Colon (tissue), 2 donors: ENCODE results near the gene DOK4.

Experiments
- FAIRE-seq: peaks from 2 replicates; lab custom pipeline; 2012; peaks lifted over from hg19 to GRCh38; lab: Jason Lieb, UNC
- donor health status: control.
- donor health status: control.

DOK4 gene

DNA sequence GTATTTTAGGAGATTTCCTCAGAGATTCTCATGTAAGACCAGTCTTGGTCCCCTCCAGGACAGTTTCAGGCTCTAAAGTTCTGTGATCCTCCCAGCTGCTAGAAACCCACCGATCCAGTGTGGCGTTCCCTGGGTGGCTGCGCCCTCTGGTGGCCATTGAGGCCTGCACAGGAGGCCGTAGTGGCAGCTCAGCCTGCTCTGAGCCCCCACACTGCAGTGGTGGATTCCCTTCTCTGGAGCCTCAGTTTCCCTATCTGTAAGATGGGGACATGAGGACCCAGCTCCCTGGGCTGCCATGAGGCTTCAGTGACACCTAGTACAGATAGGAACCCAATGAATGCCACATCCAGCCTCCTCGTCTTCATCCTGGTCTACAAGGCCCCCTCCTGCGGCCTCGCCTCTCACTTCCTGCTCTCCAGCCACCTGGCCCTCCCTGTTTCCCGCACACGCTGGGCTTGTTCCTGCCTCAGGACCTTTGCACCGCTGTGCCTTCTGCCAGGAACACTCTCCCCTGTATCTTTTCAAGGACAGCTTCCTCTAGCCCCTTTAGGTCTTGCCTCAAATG is 33.6 kb upstream of the DOK4 start:
- no peak for FAIRE-seq

DNA sequence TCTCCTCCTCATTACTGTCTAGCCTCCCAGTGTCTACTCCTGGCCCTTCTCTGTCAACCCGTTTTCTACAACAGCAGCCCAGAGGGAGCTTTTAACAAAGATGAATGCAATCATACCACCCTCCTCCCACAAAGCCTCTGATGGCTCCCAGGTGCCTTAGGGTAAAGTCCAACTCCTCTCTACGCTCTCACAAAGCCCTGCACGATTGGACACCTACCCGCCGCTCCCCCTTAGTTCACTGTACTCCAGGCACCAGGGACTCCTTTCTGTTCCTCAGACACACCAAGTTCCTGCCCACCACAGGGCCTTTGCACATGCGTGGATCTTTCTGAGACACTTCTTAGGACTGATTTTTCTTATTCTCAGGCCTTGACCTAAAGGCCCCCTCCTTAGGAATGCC is 32.6 kb upstream of the DOK4 start:
- FAIRE-seq: no peak

DNA sequence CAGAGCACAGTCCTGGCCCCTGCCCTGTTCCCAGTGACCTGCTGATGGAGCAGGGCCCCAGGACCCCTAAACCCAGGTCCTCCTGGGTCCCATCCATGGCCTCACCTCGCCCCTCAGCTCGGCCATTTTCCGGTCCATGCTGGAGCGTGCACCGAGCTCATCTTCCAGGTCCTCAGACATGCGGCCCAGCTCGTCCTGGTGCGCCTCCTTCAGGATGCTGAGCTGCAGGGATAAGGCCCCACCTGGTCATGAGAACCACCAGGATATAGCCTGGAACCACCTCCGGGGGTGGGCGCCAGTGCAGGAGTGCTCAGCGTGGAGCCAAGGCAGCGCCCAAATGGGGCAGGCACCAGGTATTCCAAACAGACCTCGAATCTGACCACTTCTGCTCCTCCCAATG is 32.2 kb upstream of the DOK4 start:
- no peak for FAIRE-seq

DNA sequence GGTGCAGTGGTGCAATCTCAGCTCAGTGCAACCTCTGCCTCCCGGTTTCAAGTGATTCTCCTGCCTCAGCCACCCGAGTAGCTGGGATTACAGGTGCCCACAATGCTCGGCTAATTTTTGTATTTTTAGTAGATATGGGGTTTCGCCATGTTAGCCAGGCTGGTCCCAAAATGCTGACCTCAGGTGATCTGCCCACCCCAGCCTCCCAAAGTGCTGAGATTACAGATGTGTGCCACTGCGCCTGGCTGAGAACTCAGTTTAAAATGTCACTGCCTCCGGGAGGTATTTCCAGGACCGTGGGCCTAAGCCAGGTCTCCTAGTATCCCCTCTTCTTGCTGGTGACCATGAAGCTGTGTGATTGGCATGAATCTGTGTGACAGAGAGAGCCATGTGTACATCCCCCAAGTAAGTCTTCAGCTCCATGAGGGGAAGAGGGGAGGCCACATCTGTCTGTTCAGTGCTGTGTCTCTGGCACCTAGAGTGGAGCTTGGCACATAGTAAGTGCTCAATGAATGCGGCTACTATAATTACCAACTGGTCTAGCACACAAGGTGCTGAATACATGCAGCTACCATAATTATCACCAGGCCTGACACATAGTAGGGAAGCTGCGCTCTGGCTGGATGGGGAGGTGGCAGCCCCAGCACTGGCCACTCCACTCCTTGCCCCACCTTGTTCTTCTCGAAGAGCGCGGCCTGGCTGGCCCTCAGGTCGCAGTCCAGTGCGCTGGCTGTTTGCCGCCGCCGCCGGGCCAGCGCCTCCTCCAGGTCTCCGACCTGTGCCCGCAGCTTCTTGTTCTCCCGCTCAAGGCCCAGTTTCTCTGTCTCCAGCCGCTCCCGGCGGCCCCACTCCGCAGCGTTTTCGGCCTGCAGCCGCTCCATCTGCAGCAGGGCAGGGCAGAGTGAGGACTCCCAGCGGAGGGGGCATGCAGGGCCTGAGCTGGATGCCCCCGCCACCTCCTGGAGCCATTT is 31.4 kb upstream of the DOK4 start:
- no peak for FAIRE-seq

DNA sequence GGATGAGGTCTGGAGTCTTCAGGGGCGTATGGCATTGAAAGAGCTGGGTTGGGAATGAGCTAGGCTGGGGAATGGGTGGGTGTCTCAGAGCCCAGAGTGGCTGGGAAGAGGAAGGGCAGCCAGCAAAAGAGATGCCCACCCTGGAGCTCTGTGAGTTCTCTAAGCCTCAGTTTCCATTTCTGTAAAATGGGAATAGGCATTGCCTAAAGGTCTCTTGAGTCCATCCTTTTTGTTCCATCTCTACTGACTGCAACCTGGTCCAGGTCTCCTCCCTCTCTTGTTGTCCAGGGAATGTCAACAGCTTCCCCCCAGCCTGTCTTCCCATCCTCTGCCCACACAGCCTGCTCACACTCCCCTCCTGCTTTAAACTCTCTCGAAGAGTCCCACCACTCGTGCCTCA is 30.5 kb upstream of the DOK4 start:
- no peak for FAIRE-seq

DNA sequence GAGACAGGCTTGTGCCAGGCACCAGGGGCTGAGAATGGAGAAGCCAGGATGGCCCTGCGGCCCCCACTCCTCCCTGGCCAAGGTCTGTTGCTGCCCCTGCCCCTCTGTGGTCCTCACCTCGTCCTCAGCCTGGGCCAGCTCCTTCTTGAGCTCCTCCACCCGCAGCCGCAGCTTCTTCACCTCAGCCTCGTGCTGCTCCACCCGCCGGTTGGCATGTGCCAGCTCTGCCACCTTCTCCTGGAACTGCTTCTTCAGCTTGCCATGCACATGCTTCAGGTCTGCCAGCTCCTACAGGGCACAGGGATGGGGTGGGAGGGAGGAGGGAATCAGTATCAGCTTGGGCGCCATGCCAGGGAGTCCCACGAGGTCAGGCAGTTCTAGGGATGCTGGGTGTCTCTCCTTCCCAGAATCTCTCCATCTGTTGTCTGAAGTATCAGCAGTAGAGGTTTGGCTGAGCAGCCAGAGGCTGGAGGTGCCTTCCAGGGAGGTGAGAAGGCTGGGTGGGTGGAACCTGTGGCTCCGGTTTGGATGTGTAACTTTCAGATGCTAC is 30.0 kb upstream of the DOK4 start:
- no peak for FAIRE-seq

DNA sequence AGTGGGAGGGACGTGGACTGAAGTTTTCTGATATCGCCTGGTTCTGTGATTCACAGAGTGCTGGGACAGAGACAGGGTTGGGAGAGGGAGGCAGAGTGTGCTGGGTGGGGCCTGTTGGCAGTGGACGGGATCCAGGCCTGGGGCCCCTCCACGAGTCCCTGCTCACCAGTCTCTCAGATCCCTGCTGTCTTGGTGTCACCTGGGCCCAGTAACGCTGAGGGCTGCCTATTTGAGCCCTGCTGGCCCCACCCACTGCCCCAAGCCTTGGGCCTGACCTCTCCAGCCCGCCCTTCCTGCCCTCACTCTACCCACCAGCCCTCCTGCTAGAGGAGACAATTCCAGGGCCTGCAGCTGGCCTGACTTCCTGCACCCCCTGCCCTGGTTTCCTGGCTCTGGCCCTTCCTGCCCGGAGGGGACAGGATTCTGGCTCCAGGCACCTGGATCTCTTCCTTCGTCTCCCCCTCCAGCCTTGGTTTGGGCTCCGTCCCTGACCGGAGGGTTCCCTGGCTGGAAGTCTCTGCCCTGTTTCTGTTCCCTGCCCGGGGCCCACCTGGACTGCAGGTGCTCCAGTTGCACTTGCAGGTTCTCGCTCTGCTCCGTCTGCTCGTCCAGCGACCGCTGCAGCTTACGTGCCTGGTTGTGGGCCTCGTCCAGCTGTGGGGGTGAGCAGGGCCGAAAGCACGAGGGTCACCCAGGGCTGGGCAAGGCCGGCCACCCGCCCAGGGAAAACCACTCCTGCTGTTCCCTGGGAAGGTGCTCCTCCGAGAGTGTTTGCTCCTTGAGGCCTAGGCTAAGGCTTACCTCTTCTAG is 28.7 kb upstream of the DOK4 start:
- no peak for FAIRE-seq

DNA sequence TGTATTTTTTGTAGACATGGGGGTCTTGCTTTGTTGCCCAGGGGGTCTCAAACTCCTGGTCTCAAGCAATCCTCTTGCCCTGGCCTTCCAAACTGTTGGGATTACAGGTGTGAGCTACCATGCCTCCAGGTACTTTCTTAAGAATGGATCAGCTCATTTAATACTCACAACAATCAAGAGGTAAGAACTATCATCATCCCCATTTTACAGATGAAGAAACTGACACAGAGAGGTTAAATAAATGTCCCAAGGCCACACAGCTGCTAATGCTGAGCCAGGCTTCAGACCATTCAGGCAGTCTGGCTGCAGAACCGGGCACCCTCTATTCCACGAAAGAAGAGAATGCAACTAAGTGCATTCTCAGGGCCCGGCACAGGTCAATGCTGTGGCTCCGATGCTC is 28.1 kb upstream of the DOK4 start:
- no peak for FAIRE-seq

DNA sequence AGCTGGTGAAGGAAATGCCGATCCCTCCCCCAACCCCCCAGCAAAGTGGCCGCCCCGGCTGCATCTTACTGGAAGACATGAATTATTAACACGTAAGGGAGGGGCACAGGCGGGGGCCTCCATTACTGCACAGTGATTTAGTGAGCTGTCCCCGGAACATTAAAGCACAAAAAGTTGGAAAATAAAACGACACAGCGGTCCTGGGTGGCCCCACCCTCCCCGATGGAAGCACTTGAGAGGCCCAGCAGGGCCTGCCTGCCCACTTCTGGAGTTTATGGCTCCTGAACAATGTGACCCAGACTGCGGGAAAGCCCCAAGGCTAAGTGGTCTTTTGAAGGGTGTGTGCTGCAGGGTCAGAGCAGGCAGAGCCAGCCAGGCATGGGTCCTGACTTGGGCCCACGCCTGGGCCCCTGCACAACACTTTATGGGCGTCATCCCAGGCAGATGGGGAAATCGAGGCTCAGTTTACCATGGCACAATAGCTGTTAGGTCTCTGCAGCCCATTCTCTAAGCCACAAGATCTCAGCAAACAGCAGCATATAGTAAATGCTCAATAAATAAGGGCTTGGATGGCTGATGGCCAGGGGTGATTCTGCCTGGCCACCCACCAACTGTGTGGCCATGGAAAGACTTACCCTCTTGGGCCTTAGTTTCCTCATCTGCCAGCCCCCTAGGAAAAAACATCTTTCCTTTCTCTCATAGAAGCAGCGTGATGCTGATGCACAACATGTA is 27.2 kb upstream of the DOK4 start:
- FAIRE-seq: no peak

DNA sequence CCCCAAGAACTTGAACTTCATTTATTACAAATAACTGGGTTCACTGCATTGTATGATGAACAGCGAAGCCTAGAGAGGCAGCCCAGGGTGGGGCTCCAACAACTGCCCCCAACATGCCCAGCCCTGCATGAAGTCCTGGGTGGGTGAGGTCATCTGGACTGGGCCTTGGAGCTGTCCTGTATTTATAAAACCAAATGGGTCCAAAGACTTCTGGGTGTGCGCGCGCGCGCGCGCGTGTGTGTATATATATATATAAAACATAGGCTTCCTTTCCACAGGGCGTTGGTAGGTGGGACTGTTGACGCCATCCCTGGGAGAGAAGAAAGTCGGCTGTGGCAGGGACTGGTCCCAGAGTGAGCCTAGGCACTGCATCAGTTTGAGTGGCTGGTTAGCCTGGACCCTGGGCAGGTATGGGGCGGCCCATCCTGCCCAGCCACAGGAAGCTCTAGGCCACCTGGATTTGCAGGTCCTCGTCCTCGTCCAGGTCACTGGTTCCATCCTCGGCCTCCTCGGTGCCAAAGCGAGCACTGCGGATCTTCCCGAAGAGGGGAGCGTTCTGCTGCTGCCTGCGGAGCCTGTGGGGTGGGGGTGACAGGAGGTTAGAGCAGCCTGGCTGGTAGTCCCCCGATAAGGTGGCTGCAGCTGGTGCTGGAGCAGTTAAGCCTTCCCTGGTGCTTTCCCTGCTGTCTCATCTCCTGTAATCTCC is 26.2 kb upstream of the DOK4 start:
- FAIRE-seq: no peak

DNA sequence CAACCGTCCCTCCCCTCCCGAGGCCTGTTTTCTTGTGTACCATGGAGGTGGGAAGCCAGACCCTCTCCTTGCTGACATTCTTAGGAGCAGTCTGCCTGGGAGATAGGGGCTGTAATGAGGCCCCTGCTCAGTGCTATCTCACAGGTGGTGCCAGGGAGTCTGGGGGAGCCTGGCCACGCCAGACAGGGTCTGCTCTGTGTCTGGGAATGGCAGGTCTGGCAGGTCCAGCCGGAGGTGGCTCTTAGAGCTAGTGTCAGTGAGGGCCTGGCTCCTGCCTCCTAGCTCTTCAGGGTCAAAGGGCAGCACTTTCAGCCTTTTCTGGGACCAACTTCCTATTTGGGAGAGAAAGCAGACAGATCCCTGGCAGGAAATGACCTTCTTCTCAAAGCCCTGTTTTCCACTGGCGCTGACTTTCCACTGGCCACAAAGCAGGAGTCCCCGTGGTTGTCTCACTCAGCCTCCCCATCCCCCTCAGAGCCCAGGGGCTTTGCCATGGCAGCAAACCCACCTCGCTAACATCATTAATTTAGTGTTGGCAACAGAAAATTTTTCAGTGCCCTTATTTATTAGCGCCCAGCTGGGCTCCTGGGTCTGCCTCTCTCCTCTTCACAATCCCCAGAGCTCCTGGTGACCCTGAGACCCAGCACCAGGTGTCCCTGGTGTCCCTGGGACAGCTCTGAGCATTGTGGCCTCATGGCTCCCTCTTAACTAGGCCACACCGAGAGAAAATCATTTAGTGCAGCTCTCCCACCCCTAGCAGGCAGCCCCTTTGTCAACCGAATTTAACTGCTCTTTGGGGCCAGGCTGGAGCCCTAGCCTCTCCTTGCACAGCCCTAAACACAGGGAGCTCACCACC is 24.0 kb upstream of the DOK4 start:
- no peak for FAIRE-seq

DNA sequence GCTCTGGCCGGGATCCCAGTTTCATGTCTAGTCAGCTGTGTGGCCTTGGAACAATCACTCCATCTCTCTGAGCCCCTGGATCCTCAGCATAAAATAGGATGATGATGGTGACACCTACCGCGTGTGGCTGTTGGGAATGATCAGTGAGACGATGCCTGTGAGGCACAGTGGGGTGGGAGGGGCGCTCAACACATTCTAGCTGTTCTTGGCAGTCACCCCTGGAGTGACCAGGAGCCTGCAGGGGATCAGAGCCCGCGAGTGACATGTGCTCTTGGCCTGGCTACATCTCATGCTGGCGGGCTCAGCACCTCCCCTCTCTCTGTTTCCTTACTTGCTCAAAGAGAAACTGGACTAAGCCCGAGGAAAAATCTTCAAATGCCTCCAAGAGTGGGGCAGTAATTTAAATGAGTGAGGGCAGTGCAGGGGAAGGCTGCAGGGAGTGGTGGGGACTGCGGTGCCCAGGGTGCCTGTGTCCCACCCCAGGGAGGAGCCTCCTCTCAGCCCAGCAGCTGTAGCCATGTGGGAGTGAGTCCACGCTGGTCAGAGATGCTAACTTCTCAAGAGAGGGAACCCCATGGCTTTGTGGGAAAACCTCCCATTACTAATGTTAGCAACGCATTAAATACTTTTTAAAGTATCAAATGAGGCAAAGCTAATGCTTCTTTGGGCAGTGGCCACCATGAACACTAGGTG is 23.1 kb upstream of the DOK4 start:
- FAIRE-seq: no peak

DNA sequence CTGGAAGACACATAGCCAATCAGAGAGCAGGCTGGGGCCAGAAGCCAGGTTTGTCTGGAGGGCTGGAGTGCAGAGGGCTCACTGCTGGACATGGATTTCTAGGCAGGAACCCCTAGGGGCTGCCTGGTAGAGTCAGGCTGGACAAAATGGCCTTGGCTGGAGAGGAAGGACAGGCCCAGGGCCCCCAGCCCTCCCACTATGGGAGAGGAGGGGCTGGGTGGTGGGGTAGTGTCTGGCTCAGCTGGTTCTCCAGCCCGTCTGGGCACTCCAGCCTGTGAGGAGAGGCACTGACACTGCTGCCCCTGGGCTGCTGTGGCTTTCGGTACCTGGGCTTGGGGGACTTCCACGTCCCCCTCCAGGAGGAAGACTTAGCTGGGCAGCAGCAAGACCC is 21.7 kb upstream of the DOK4 start:
- FAIRE-seq: no peak

DNA sequence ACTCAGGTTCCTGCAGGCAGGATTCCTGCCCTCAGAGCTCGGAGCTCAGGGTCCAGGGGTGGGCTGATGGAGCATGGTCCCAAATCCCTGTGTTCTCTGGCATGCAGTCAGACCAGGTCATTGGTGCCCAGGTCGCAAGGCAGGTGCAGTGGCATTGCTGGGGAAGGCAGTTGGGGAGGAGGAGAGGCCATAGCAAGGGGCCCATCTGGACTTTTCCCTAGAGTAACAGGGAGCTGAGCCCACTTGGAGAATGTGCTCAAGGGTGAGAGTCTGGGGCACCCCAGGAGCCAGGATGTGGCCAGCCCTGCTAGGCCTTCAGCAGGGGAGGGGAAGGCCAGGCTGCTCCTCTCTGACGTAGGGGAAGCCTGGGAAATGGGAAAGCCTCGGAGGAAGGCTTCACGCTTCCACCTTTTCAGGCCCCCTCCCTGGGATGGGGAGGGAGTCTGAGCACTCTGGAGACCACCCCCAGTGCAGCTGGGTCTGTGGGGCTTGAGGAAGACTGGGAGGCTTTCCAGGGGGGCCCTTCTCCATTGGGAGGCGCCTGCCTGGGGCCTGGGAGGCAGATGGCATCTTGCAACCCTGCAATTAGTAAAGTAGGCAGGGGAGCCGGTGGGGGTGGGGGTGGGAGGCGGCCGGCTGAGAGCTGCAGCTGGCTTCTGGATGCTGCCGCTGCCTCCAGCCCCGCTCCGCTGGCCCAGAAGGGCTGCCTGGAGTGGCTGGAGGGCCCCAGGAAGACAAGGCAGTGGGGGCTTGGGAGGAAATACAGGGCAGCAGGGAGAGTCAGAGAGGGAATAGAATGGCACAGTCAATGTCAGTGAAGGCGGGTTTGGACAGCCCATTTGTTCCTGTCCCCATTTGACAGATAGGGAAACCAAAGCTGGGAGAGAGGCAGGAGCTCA is 21.1 kb upstream of the DOK4 start:
- no peak for FAIRE-seq

DNA sequence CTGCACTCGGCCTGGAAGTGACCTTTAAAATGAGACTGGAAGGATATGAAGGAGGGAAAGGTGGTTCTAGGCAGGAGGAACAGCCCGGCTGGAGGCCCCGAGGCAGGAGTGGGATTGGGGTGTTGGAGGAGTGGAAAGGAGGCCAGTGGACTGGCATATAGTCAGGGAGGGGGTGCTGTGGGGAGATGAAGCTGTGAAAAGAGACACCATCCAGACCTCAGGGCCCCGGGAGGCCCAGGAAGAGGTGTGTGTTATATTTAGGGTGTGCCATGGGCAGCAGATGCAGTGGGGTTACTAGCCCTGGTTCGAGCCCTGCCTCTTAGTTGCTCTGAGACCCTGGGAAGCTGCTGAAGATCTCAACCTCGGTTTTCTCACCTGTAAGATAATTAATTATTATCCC is 18.9 kb upstream of the DOK4 start:
- FAIRE-seq: no peak

DNA sequence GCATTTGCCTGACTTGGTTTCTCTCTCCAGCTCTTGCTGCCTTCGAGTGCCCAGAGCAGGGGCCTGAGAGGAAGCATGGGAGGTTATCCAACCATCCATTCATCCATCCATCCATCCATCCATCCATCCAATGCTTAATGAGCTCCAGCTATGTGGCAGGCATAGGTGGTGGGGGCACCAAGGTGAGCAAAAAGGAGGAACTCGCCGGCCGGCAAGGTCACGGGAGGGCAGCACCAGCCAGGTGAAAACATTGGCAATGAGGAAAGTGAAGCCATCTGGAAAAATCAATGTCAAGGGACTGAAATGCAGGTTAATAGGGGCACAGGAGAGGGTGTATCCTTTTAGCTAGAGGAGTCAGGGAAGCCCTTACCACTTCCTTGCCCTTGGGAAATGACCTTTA is 18.2 kb upstream of the DOK4 start:
- FAIRE-seq: no peak

DNA sequence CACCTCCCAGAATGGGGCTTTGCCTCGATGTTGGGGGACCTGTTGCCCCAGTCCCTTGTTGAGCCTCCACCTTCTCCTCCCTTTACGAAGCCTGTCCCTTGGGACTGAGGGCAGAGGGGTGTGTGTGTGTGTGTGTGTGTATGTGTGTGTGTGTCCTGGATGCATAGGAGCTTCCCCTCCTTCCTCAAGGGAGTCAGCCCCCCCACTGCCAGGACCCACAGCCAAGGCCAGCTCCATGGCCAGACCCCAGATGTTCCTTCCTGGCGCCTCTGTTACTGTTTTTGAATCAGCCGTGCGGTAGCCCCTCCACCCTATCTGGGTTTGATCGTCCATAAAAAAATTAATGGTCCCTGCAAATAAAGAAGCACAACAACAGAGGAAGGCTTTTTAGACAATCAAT is 17.7 kb upstream of the DOK4 start:
- no peak for FAIRE-seq

DNA sequence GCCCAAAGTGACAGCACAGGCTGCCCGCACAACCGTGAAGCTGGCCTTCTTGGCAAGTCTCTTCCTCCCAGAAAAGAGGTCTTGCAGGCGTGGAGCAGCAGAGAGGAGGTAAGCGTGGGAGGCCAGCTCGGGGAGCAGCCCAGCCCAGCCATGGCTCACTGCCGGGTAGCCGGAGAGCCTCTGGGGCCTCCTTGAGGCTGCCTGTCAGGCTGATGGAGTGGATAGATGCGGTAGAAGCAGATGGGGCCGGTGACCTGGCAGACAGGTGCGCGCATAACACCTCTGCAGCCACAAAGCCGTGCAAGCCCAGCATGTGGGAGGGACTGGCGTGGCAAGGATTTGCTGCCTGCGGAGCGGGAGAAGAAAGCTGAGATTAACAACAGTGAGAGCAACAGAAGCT is 17.1 kb upstream of the DOK4 start:
- no peak for FAIRE-seq
